GM23338 (cell line): Measurements from ENCODE around the gene SMYD3. TPM values are rescaled to one million over a fixed set of nuclear protein-coding genes. Genes with fewer than 3 reads are reported as not detected.

Source experiments
- ATAC-seq: fragments of 200-7000 bp; cut with Tn5 transposase; 3 replicates; pipeline ENCODE4 v1.9.1; 2020
- DNase-seq: peaks from one replicate; pipeline ENCODE4 v3.0.0-alpha.2; 2015; ENCODE audit warnings: low spot score
- H2AFZ ChIP-seq: fragments of 200-600 bp; sonication (generic); 2 replicates; pipeline ENCODE4 v1.8.0; 2016; ENCODE audit warnings: antibody characterized with exemption, mild to moderate bottlenecking, moderate library complexity
- H3F3A ChIP-seq: fragments of 200-600 bp; sonication (generic); replicated peaks from 2 replicates; pipeline ENCODE4 v1.8.0; 2017; ENCODE audit warnings: antibody characterized with exemption, mixed run types, low read depth
- H3K27ac ChIP-seq: fragments of 200-600 bp; sonication (generic); 2 replicates; pipeline ENCODE4 v1.6.1; 2016; ENCODE audit warnings: low read depth
- H3K27me3 ChIP-seq: fragments of 200-600 bp; sonication (generic); 2 replicates; pipeline ENCODE4 v1.8.0; 2016; ENCODE audit warnings: mild to moderate bottlenecking, mixed run types, moderate library complexity; ENCODE audit not compliant: insufficient read depth
- H3K36me3 ChIP-seq: fragments of 200-600 bp; sonication (generic); 2 replicates; pipeline ENCODE4 v1.8.0; 2016; ENCODE audit warnings: mild to moderate bottlenecking; ENCODE audit not compliant: insufficient read depth
- H3K4me1 ChIP-seq: fragments of 200-600 bp; sonication (generic); 2 replicates; pipeline ENCODE4 v1.8.0; 2016; ENCODE audit warnings: mild to moderate bottlenecking, moderate library complexity; ENCODE audit not compliant: insufficient read depth
- H3K4me2 ChIP-seq: fragments of 200-600 bp; sonication (generic); 2 replicates; pipeline ENCODE4 v1.7.1; 2017; ENCODE audit warnings: mixed run types
- H3K4me3 ChIP-seq: fragments of 200-600 bp; sonication (generic); 2 replicates; pipeline ENCODE4 v1.6.1; 2016; ENCODE audit warnings: mixed run types
- H3K79me2 ChIP-seq: fragments of 200-600 bp; sonication (generic); replicated peaks from 2 replicates; pipeline ENCODE4 v1.8.0; 2017; ENCODE audit warnings: mild to moderate bottlenecking; ENCODE audit not compliant: insufficient read depth
- H3K9me2 ChIP-seq: fragments of 200-600 bp; sonication (generic); 2 replicates; pipeline ENCODE4 v1.8.0; 2017; ENCODE audit not compliant: insufficient read depth
- H4K20me1 ChIP-seq: fragments of 200-600 bp; sonication (generic); replicated peaks from 2 replicates; pipeline ENCODE4 v1.8.0; 2017; ENCODE audit warnings: mild to moderate bottlenecking; ENCODE audit not compliant: insufficient read depth
- H3K27ac Mint-ChIP-seq: 2 replicates; pipeline ENCODE4 v1.8.0; 2020; ENCODE audit warnings: inconsistent platforms, mild to moderate bottlenecking, moderate library complexity, mixed read lengths
- H3K27me3 Mint-ChIP-seq: 3 replicates; pipeline ENCODE4 v1.8.0; 2022; ENCODE audit warnings: low read depth, mild to moderate bottlenecking, moderate library complexity, mixed read lengths, inconsistent platforms; ENCODE audit not compliant: insufficient read depth, poor library complexity
- H3K36me3 Mint-ChIP-seq: 3 replicates; pipeline ENCODE4 v1.8.0; 2021; ENCODE audit warnings: low read depth, mild to moderate bottlenecking, inconsistent platforms, moderate library complexity, mixed read lengths
- H3K4me1 Mint-ChIP-seq: 3 replicates; pipeline ENCODE4 v1.8.0; 2020; ENCODE audit warnings: mild to moderate bottlenecking, inconsistent platforms, mixed read lengths
- H3K4me3 Mint-ChIP-seq: 3 replicates; pipeline ENCODE4 v1.8.0; 2021; ENCODE audit warnings: moderate library complexity, mild to moderate bottlenecking, inconsistent platforms, mixed read lengths
- H3K9me3 Mint-ChIP-seq: 3 replicates; pipeline ENCODE4 v1.8.0; 2020; ENCODE audit warnings: moderate library complexity, mild to moderate bottlenecking, inconsistent platforms, mixed read lengths
- CREB1 ChIP-seq: fragments of 250-450 bp; sonication (Bioruptor Pico); IDR thresholded peaks from 2 replicates; pipeline ENCODE4 v1.5.0; 2020; ENCODE audit warnings: low read depth, mild to moderate bottlenecking, moderate library complexity
- CTCF ChIP-seq, 2 experiments: fragments of 200-600 bp in 1 of 2; sonication (generic) in 1 of 2; conservative IDR thresholded peaks; 2 replicates each; pipeline versions ENCODE4 v1.5.1 to v1.6.1; 2016 to 2017; ENCODE audit warnings: antibody characterized with exemption in 2 of 2, low read depth in 2 of 2, mild to moderate bottlenecking in 2 of 2, moderate library complexity in 1 of 2
- EZH2 ChIP-seq: fragments of 200-600 bp; sonication (generic); IDR thresholded peaks from one replicate; pipeline ENCODE4 v1.8.0; 2017; ENCODE audit warnings: antibody characterized with exemption, mild to moderate bottlenecking, low read depth; ENCODE audit not compliant: unreplicated experiment
- EZH2phosphoT487 ChIP-seq: fragments of 200-600 bp; sonication (generic); IDR thresholded peaks from one replicate; pipeline ENCODE4 v1.8.1; 2018; ENCODE audit warnings: antibody characterized with exemption; ENCODE audit not compliant: unreplicated experiment
- JUNB ChIP-seq: IDR thresholded peaks from one replicate; pipeline ENCODE4 v1.6.1; 2016; ENCODE audit warnings: antibody characterized with exemption; ENCODE audit not compliant: unreplicated experiment
- NANOG ChIP-seq: IDR thresholded peaks from 2 replicates; pipeline ENCODE4 v1.6.1; 2016; ENCODE audit warnings: antibody characterized with exemption, borderline replicate concordance
- POLR2AphosphoS5 ChIP-seq: IDR thresholded peaks from 2 replicates; pipeline ENCODE4 v1.6.1; 2016; ENCODE audit warnings: antibody characterized with exemption, low read depth
- STAT1 ChIP-seq: IDR thresholded peaks from one replicate; pipeline ENCODE4 v1.6.1; 2016; ENCODE audit warnings: antibody characterized with exemption; ENCODE audit not compliant: unreplicated experiment
- ZNF114 ChIP-seq: fragments of 250-450 bp; sonication (Bioruptor Pico); IDR thresholded peaks from 2 replicates; pipeline ENCODE4 v1.5.0; 2020; ENCODE audit warnings: mild to moderate bottlenecking, moderate library complexity
- ZNF331 ChIP-seq: fragments of 250-450 bp; sonication (Bioruptor Pico); IDR thresholded peaks from 2 replicates; pipeline ENCODE4 v1.5.0; 2020; ENCODE audit warnings: low read depth, mild to moderate bottlenecking, moderate library complexity
- ZNF462 ChIP-seq: fragments of 250-450 bp; sonication (Bioruptor Pico); IDR thresholded peaks from 2 replicates; pipeline ENCODE4 v1.5.0; 2020; ENCODE audit warnings: mild to moderate bottlenecking, moderate library complexity
- polyA plus RNA-seq: library from polyadenylated mRNA; unstranded; fragments of >200 nt; fragmentation: Nextera tagmentation; extraction: Ambion mirVana; gene quantifications from 2 replicates; pipeline ENCODE4 v1.2.1, GENCODE V29; 2016
- total RNA-seq: library from RNA; depleted of rRNA; stranded (reverse); fragments of >200 nt; shearing (Covaris generic); gene quantifications from 2 replicates; pipeline ENCODE4 v1.2.3, GENCODE V29; 2014
- TF ChIP-seq, protein P1 (sequence below): IDR thresholded peaks from one replicate; pipeline ENCODE4 v1.6.1; 2018; ENCODE audit warnings: antibody characterized with exemption; ENCODE audit not compliant: unreplicated experiment
- TF ChIP-seq, protein P2 (sequence below): IDR thresholded peaks from 2 replicates; pipeline ENCODE4 v1.6.1; 2016; ENCODE audit warnings: antibody characterized with exemption

The SMYD3 gene
- total and polyA plus RNA-seq, 2 experiments from 2014 or later = 31.8 to 34.4 TPM

GRCh38 chr1:245895455-245895959 is 611.6 kb downstream of the SMYD3 start:
- no peak overlapping the region for H3K4me2 ChIP-seq
- no peak overlapping the region for H3K4me3 ChIP-seq
- H3K36me3 ChIP-seq = no peaks in the 10 kb centered on the region
- H3K4me3 Mint-ChIP-seq = no peak overlapping the region
- no peak overlapping the region for H2AFZ ChIP-seq
- no peaks in the 10 kb centered on the region for H3K79me2 ChIP-seq
- no peaks in the 10 kb centered on the region for H3F3A ChIP-seq
- H3K27ac ChIP-seq = no peak overlapping the region
- H3K36me3 Mint-ChIP-seq = peaks cover 6% of the 10 kb centered on the region; the same call in 1 of the 3 replicates
- no peak for ATAC-seq
- TF ChIP-seq JUNB = no peak
- TF ChIP-seq EZH2phosphoT487 = no peak
- TF ChIP-seq, protein P1, sequence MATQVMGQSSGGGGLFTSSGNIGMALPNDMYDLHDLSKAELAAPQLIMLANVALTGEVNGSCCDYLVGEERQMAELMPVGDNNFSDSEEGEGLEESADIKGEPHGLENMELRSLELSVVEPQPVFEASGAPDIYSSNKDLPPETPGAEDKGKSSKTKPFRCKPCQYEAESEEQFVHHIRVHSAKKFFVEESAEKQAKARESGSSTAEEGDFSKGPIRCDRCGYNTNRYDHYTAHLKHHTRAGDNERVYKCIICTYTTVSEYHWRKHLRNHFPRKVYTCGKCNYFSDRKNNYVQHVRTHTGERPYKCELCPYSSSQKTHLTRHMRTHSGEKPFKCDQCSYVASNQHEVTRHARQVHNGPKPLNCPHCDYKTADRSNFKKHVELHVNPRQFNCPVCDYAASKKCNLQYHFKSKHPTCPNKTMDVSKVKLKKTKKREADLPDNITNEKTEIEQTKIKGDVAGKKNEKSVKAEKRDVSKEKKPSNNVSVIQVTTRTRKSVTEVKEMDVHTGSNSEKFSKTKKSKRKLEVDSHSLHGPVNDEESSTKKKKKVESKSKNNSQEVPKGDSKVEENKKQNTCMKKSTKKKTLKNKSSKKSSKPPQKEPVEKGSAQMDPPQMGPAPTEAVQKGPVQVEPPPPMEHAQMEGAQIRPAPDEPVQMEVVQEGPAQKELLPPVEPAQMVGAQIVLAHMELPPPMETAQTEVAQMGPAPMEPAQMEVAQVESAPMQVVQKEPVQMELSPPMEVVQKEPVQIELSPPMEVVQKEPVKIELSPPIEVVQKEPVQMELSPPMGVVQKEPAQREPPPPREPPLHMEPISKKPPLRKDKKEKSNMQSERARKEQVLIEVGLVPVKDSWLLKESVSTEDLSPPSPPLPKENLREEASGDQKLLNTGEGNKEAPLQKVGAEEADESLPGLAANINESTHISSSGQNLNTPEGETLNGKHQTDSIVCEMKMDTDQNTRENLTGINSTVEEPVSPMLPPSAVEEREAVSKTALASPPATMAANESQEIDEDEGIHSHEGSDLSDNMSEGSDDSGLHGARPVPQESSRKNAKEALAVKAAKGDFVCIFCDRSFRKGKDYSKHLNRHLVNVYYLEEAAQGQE = no peak
- no peak for TF ChIP-seq CREB1
- TF ChIP-seq ZNF114 = no peak
- no peak for TF ChIP-seq CTCF (conservative IDR thresholded peaks at IDR 0.05; ENCODE audit: low read depth in 2 of 2)
- no peak for TF ChIP-seq ZNF462 (CRISPR knock-in tag)
- TF ChIP-seq, protein P2, sequence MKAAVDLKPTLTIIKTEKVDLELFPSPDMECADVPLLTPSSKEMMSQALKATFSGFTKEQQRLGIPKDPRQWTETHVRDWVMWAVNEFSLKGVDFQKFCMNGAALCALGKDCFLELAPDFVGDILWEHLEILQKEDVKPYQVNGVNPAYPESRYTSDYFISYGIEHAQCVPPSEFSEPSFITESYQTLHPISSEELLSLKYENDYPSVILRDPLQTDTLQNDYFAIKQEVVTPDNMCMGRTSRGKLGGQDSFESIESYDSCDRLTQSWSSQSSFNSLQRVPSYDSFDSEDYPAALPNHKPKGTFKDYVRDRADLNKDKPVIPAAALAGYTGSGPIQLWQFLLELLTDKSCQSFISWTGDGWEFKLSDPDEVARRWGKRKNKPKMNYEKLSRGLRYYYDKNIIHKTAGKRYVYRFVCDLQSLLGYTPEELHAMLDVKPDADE = no peak
- no peak for TF ChIP-seq NANOG
- no peak for TF ChIP-seq POLR2AphosphoS5
- TF ChIP-seq ZNF331 (CRISPR knock-in tag) = no peak
- TF ChIP-seq STAT1 = no peak
- no peak for TF ChIP-seq EZH2
- peaks cover 3% of the 10 kb centered on the region for H3K9me3 Mint-ChIP-seq
- no peaks in the 10 kb centered on the region for H3K4me1 Mint-ChIP-seq
- no peak overlapping the region for H3K27ac Mint-ChIP-seq
- H3K27me3 ChIP-seq = no peaks in the 10 kb centered on the region
- no peaks in the 10 kb centered on the region for H4K20me1 ChIP-seq
- H3K9me2 ChIP-seq = 0 out of 2 replicates have a peak, but pooled peaks cover 4% of the 10 kb centered on the region
- H3K27me3 Mint-ChIP-seq = peaks cover 3% of the 10 kb centered on the region
- H3K4me1 ChIP-seq = no peaks in the 10 kb centered on the region
- no peak for DNase-seq
